ENCODE data around the gene ZNF784. TPM values are rescaled to one million over a fixed set of nuclear protein-coding genes. Genes with fewer than 3 reads are reported as not detected.

The ZNF784 gene
- total and polyA plus RNA-seq, 2 of the 4 experiments (the other 2 are of a cell fraction): 2.5 to 3.7 TPM

DNA sequence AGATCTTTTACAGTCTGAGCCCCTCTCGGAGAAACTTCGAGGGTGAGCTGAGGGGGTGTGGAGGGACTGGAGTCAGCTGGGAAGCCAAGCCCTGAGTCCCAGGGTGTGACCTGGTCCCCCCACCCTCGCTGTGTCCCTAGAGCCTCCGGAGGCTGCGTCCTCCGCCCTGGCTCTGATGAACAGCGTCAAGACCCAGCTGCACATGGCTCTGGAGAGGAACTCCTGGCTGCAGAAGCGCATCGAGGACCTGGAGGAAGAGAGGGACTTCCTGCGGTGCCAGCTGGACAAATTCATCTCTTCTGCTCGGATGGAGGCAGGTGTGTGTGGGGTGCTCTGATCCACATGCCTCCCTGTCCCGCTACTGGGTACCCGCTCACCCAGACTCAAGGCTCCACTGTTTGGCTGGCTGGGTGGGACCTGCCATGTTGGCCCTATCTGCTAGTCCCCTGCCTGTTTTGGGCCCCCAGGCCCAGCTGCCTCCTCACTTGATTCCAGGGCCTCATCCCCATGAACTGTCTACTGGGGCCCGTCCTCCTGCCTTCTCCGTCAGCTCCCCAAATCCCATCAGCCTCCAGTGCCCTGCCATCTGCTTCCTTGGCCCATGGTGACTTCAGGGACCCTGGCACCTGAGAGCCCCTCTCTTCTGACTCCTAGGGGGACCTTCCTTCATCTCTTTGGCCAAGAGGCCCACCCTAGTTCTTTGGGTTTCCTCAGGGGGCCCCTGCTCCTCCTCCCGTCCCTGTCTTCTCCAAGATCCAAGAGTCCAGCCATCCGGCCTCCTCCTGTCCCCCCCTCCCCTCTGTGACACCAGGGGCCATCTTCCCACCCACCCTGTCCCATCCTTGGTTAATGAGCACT is 25.1 kb upstream of the ZNF784 start (continued):
- TF ChIP-seq CEBPB (IDR thresholded peaks at IDR 0.05; ENCODE audit: low read depth, low read length) (no peak), BHLHE40 (IDR thresholded peaks at IDR 0.05; ENCODE audit: low read depth, low read length) (no peak)

DNA sequence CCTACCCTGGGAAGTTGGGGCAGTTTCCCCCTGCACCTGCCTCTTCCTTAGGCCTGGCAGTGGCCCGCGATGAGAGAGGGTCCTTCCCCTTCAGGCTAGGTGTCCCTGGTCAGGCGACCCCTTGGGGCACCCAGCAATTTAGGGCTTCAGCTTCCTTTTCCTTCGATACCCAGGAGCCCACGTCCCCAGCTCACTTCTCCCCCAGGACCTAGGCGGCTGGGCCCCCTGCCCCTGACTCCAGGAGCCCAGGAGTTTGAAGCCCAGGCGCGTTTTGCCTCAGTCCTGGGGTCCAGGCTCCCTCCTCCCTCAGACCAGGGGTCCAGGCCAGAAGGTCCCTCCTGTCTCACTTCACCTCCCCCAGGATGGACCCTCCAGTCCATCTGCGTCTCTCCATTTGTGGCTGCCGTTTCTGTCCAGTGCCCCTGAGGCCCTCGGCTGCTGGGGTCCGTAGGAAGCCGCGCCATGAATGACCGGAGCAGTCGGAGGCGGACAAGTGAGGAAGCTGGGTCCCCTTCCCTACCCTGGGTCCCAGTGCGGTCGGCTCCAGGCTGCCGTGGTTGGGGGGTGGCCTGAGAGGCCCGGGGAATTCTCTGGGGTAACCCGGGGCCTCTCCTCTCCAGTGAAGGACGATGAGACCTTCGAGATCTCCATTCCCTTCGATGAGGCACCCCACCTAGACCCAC is 24.4 kb upstream of the ZNF784 start:
- Histone ChIP-seq H2BK120ac (ENCODE audit: low read depth, low read length) (no peak overlapping the region), H4K20me1 (ENCODE audit: insufficient read depth, low read length) (no peaks in the 10 kb centered on the region), H3K27me3 (ENCODE audit: control insufficient read depth, insufficient read depth, low read length) (no peaks in the 10 kb centered on the region), H3K79me1 (ENCODE audit: low read depth in 1 of 2, low read length in 2 of 2) (peaks cover 18 to 45% of the 10 kb centered on the region in 2 experiments), H4K5ac (ENCODE audit: low read depth, low read length) (peak overlapping the region; percentile 88), H2AK5ac (ENCODE audit: low read depth, low read length) (peak overlapping the region; percentile 98), H2BK20ac (ENCODE audit: low read depth, low read length) (no peak overlapping the region; the same call in 1 of the 2 replicates), H3K27ac (ENCODE audit: insufficient read depth, low read length) (peak overlapping the region; percentile 97), H4K91ac (ENCODE audit: insufficient read depth, low read depth, low read length) (peak overlapping the region; percentile 85), H2BK15ac (ENCODE audit: low read depth, low read length) (0 out of 3 replicates have a peak overlapping the region, but pooled peaks have one; percentile 59), H3K4me2 (ENCODE audit: low read depth, low read length) (peak overlapping the region; percentile 99), H3K9ac (ENCODE audit: low read depth, low read length) (peak overlapping the region; percentile 95), H3K56ac (ENCODE audit: extremely low read depth, insufficient read depth, low read length) (peak overlapping the region; percentile 60; the same call in 1 of the 2 replicates), H2AK9ac (replicated peaks; ENCODE audit: low read depth, low read length, poor library complexity) (peak overlapping the region; percentile 100), H3K4ac (ENCODE audit: low read depth, low read length) (peak overlapping the region; percentile 92), H3K23ac (ENCODE audit: low read depth, low read length) (peak overlapping the region; percentile 94; the same call in 1 of the 2 replicates), H3K36me3 (ENCODE audit: control insufficient read depth, insufficient read depth, low read length) (peaks cover 19% of the 10 kb centered on the region), H3K9me3 (ENCODE audit: control insufficient read depth, insufficient read depth, low read length) (no peaks in the 10 kb centered on the region), H3K18ac (ENCODE audit: low read depth, low read length) (peak overlapping the region; percentile 55; the same call in 1 of the 2 replicates), H3K9me1 (ENCODE audit: insufficient read depth, low read length) (no peaks in the 10 kb centered on the region), H3K4me3 (ENCODE audit: insufficient read depth, low read depth, low read length) (peak overlapping the region; percentile 86), H3K4me1 (ENCODE audit: control insufficient read depth, insufficient read depth, low read length) (peaks cover 8% of the 10 kb centered on the region), H4K8ac (ENCODE audit: low read depth in 2 of 2, low read length in 2 of 2) (peak overlapping the region; percentile 92 to 100), H2AFZ (replicated peaks; ENCODE audit: low read length, poor library complexity) (peak overlapping the region; percentile 95), H2BK5ac (ENCODE audit: low read depth, low read length, poor library complexity, severe bottlenecking) (peak overlapping the region; percentile 94), H3K14ac (replicated peaks; ENCODE audit: low read depth, low read length) (peak overlapping the region; percentile 94)
- no TSS peak for BruUV-seq (replicated peaks)
- no peak for DNase-seq
- ChIA-PET POLR2A (ENCODE audit: unreplicated experiment) (interaction anchor here (0.6 kb wide), 1 partner anchor 33 kb away, joined by 12 read pairs; no protein-coding TSS in a partner anchor), CTCF (no interaction called here)
- ATAC-seq (ENCODE audit: low read depth): no peak
- intact Hi-C loops (cut with micrococcal nuclease) (no loop called here), dilution Hi-C loops (cut with HindIII; ENCODE audit: low sequenced_read_pairs, unreplicated experiment) (no loop called here), in situ Hi-C loops (cut with MboI; ENCODE audit: low sequenced_read_pairs) (loop anchor here (25.0 kb wide), 2 partner anchors 361 to 536 kb away; partner anchors contain the start of genes BRSK1, HSPBP1 and PPP1R12C)
- WGBS, 2 experiments (ENCODE audit: extremely low coverage in 2 of 2, insufficient read length in 1 of 2): 15% methylated on average over 5 of the region's 25 CpGs; no CpG with 5 or more reads in 1 of the 2 experiments
- TF ChIP-seq RCOR1 (IDR thresholded peaks at IDR 0.05; ENCODE audit: insufficient replicate concordance, low read length) (no peak), SMC3 (IDR thresholded peaks at IDR 0.05; ENCODE audit: low read depth, low read length) (no peak), CHD1 (IDR thresholded peaks at IDR 0.05; ENCODE audit: low read depth, low read length) (no peak), MAZ (IDR thresholded peaks at IDR 0.05; ENCODE audit: borderline replicate concordance, low read depth, low read length) (no peak), POLR2A (IDR thresholded peaks at IDR 0.05; ENCODE audit: low read depth, low read length) (no peak), CEBPB (IDR thresholded peaks at IDR 0.05; ENCODE audit: low read depth, low read length) (no peak), RFX5 (IDR thresholded peaks at IDR 0.05; ENCODE audit: low read depth, low read length) (no peak), NFE2L2 (IDR thresholded peaks at IDR 0.05; ENCODE audit: low read depth, low read length) (no peak)
- TF ChIP-seq, protein P1, sequence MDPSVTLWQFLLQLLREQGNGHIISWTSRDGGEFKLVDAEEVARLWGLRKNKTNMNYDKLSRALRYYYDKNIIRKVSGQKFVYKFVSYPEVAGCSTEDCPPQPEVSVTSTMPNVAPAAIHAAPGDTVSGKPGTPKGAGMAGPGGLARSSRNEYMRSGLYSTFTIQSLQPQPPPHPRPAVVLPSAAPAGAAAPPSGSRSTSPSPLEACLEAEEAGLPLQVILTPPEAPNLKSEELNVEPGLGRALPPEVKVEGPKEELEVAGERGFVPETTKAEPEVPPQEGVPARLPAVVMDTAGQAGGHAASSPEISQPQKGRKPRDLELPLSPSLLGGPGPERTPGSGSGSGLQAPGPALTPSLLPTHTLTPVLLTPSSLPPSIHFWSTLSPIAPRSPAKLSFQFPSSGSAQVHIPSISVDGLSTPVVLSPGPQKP (IDR thresholded peaks at IDR 0.05; ENCODE audit: borderline replicate concordance, low read depth, low read length): no peak
- TF ChIP-seq, protein P2, sequence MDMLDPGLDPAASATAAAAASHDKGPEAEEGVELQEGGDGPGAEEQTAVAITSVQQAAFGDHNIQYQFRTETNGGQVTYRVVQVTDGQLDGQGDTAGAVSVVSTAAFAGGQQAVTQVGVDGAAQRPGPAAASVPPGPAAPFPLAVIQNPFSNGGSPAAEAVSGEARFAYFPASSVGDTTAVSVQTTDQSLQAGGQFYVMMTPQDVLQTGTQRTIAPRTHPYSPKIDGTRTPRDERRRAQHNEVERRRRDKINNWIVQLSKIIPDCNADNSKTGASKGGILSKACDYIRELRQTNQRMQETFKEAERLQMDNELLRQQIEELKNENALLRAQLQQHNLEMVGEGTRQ (IDR thresholded peaks at IDR 0.05; ENCODE audit: low read depth, low read length): no peak

Data from IMR-90 (cell line).